Subcutaneous adipose tissue (tissue), 4 donors: ENCODE data around the gene PDLIM3. TPM values are rescaled to one million over a fixed set of nuclear protein-coding genes. Genes with fewer than 3 reads are reported as not detected.

Source experiments
- total RNA-seq, 4 donors: library from RNA; depleted of rRNA; stranded (reverse); fragments of >200 nt; gene quantifications; one replicate each; pipeline ENCODE4 v1.1.0, GENCODE V29; 2016
- TF ChIP-seq, protein P1 (sequence below): fragments of 450-650 bp; IDR thresholded peaks from one replicate; pipeline ENCODE4 v1.5.1; 2016; ENCODE audit warnings: low read depth, mild to moderate bottlenecking, control low read depth, antibody characterized with exemption, moderate library complexity

The PDLIM3 gene
- total RNA-seq, 4 donors from 2014 or later, result 8.3 to 33.7 (median 13.4) TPM

GRCh38 chr4:185576314-185576961 is 41.1 kb upstream of the PDLIM3 start:
- TF ChIP-seq, protein P1, sequence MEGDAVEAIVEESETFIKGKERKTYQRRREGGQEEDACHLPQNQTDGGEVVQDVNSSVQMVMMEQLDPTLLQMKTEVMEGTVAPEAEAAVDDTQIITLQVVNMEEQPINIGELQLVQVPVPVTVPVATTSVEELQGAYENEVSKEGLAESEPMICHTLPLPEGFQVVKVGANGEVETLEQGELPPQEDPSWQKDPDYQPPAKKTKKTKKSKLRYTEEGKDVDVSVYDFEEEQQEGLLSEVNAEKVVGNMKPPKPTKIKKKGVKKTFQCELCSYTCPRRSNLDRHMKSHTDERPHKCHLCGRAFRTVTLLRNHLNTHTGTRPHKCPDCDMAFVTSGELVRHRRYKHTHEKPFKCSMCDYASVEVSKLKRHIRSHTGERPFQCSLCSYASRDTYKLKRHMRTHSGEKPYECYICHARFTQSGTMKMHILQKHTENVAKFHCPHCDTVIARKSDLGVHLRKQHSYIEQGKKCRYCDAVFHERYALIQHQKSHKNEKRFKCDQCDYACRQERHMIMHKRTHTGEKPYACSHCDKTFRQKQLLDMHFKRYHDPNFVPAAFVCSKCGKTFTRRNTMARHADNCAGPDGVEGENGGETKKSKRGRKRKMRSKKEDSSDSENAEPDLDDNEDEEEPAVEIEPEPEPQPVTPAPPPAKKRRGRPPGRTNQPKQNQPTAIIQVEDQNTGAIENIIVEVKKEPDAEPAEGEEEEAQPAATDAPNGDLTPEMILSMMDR, result no peak

- TF ChIP-seq, protein P1, result no peak
Observed at GRCh38 chr4:185573651-185574199, 38.4 kb upstream of the PDLIM3 start.

DNA sequence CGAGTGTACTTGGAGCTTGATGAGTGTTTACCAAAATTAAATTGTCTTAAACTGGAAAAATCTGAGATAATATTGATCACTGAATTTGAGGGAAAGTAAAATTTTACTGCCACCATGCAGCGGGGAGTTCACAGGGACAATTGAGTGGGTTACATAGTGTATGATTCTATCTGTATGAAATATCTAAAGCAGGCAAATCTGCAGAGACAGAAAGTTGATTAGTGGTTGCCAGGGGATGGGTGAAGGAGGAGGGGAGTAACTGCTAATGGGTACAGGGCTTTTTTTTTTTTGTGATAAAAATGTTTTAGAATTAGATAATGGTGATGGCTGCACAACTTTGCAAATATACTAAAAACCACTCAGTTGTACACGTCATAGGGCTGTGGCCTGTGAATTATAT is 35.4 kb upstream of the PDLIM3 start:
- TF ChIP-seq, protein P1, result no peak

- TF ChIP-seq, protein P1, result no peak
Observed at GRCh38 chr4:185567381-185568376, 32.4 kb upstream of the PDLIM3 start.

DNA sequence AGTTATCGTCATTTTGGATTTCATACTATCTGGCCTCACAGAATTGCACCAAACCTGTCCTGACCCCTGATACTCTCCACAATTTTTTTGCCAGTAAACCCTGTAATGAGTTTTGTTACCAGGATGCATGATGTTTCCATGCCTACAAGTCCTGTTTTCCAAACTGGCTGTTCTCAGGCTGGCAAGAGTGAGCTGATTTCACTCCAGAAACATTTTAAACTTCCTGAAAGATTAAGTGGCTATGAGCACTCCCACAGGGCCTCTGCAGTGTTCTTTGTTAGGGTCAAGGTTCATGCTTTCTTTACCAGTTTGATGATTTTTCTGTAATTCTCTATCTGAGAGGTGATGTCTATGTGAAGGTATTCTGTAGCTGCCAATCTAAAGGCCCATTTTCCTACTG is 31.7 kb upstream of the PDLIM3 start:
- TF ChIP-seq, protein P1, result no peak

DNA sequence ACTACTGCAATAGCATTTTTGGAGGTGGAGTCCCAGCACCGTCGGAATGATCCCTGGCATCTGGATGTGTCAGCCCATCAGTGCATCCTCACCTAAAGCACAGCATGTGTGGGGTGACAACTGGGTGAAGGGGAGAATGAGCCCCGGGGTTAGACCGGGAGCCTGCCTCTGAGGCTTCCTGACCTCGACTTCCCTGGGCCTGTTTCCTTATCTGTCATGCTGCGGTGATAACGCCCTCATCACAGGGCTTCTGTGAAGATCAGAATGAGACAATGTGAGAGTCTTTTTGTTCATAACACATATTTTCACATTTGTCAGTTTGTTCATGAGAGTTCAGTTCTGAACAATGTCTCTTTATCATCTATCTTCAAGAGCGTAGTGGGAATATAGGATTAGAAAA is 31.1 kb upstream of the PDLIM3 start:
- TF ChIP-seq, protein P1, result no peak

- TF ChIP-seq, protein P1, result no peak
Observed at GRCh38 chr4:185565696-185566095, 30.4 kb upstream of the PDLIM3 start.
